ENCODE measurements around the gene CDHR3. TPM values are rescaled to one million over a fixed set of nuclear protein-coding genes. Genes with fewer than 3 reads are reported as not detected.

Gene CDHR3
- total and polyA plus RNA-seq, 4 donors = 1.0 to 5.1 (median 3.0) TPM

DNA sequence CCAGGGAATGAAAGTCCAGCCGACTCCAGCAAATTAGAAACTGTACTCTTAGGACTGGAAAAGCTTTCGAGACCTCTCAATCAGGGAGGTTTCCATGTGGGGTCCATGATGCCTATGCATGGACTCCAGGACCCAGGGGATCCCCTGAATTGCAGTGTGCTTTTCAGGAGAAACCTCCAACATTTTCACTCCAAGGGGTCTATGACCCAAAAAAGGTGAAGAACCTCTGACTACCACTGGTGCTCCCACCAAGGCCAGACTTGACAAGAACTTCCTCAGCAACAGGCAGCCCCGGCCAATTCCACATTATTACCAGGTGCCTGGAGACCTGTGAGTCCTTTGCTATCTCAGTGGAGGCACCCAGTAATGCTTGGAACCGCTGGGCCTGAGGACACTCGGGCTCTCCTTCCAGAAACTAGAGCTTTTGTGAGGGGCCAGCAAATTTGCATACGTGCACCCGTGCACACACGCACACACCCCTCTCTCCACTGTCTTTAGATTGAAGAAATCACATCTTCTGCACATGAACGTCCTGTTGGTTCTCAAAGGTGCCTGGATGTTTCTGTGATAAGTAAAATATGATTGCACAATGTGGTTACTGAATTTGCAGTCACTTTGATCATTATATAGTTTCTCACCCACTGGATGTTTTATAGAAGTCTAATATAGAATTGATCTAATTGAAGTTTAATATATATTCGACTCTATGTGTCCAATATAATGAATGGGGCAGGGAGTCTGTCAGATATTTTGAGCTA is 94.3 kb downstream of the CDHR3 start:
- ATAC-seq (ENCODE audit: low FRiP score) = no peak
- no peaks in the 10 kb centered on the region for H3K9me3 ChIP-seq (ENCODE audit: control insufficient read depth, low read length)
- intact Hi-C loops (cut with DNase I) = loop anchor here (1.0 to 10.0 kb wide), 2 partner anchors 96 to 227 kb away; partner anchors contain the start of gene NAMPT (in 1 of the 2)
- H3K4me1 ChIP-seq (ENCODE audit: control insufficient read depth in 1 of 2, insufficient read depth in 2 of 2, low read length in 2 of 2) = no peaks in the 10 kb centered on the region
- no peak for DNase-seq
- H3K27me3 ChIP-seq (ENCODE audit: control insufficient read depth in 1 of 2, insufficient read depth in 2 of 2, low read length in 1 of 2) = no peaks in the 10 kb centered on the region
- H3K4me3 ChIP-seq (ENCODE audit: low read length in 2 of 2) = no peak overlapping the region
- WGBS, 2 donors = 72 to 74% methylated on average over 10 of the region's 10 CpGs
- no peaks in the 10 kb centered on the region for H3K36me3 ChIP-seq (ENCODE audit: control insufficient read depth in 1 of 2, insufficient read depth in 2 of 2, low read length in 1 of 2)
- H3K27ac ChIP-seq (ENCODE audit: low read depth in 1 of 2, low read length in 2 of 2) = no peak overlapping the region

DNA sequence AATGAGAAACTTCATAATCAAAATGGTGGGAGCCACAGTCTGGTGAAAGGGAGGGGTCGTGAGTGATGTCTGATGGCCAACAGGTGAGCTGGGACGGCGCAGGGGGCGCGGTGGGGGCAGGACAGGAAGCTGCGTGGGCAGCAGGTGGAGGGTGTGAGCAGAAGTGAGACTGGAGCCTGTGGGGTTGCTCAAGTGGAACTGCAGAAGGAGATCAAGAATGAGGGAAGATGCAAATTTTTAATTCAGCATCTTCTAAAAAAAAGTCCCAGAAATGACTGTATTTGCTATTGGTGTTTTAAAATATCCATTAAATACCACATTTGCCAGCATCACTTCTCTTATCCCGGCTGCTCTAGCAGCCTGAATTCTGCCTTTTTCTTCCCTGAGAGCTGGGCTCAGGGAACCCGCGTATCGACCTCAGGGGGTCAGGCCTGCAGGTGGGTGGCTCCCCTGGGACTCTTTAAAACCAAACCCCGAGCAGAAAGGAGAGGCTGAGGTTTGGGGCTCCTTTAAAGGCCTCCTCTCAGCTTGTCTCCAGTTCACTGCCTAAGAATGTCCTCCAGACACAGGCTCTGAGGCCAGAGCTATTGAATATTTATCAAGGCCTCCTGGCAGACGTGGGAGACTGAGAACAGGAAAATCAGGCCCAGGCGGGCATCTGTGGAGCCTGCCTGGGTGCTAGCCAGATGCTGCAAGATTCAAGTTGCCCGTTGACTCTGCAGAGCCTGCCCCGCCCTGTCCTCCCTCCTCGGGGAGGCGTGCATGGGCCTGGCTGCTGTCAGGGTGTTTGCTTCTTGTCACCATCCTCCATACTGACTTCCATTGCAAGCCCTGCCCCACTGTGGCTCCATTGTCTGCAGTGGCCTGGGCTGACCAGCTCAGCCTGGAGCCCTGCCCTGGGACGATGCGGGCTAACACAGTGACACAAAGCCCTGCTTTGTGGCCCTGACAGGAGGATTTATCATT is 95.2 kb downstream of the CDHR3 start:
- 75% methylated on average over 19 of the region's 19 CpGs for WGBS, 2 donors

DNA sequence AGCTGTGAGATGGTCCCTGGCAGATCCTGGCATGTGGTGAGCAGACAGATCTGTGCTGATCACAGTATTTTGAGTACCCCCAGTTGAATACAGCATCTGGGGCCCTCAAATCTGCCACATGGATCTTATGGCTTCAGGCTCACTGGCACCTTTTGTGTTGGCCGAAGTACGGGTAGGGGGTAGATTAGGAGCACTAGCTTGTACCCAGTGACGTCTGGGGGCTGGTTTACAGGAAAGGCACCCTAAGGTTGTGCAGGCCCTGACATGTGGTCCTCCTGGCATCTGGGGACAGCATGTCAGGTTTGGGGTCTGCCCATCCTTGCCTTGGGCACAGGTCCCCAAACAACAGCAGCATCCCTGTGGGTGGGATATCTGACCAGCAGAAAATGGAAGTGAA is 95.9 kb downstream of the CDHR3 start:
- Histone ChIP-seq H3K27me3 (ENCODE audit: control insufficient read depth in 1 of 2, insufficient read depth in 2 of 2, low read length in 1 of 2) (no peaks in the 10 kb centered on the region), H3K36me3 (ENCODE audit: control insufficient read depth in 1 of 2, insufficient read depth in 2 of 2, low read length in 1 of 2) (no peaks in the 10 kb centered on the region), H3K27ac (ENCODE audit: low read depth in 1 of 2, low read length in 2 of 2) (no peak overlapping the region), H3K4me1 (ENCODE audit: control insufficient read depth in 1 of 2, insufficient read depth in 2 of 2, low read length in 2 of 2) (no peaks in the 10 kb centered on the region), H3K9me3 (ENCODE audit: control insufficient read depth, low read length) (no peaks in the 10 kb centered on the region), H3K4me3 (ENCODE audit: low read length in 2 of 2) (no peak overlapping the region)
- ATAC-seq (ENCODE audit: low FRiP score) = no peak
- WGBS, 2 donors = 93% methylated on average over 3 of the region's 3 CpGs
- intact Hi-C loops (cut with DNase I) = loop anchor here in 1 of 2 donors (2.0 to 10.0 kb wide), 2 partner anchors 94 to 226 kb away; partner anchors contain the start of gene NAMPT
- DNase-seq = no peak

More for the DNA sequence above, 95.2 kb downstream of the CDHR3 start:
- H3K4me1 ChIP-seq (ENCODE audit: control insufficient read depth in 1 of 2, insufficient read depth in 2 of 2, low read length in 2 of 2) = no peaks in the 10 kb centered on the region
- ATAC-seq (ENCODE audit: low FRiP score) (no peak), DNase-seq (no peak)
- intact Hi-C loops (cut with DNase I) = loop anchor here (1.0 to 10.0 kb wide), 3 partner anchors 95 to 227 kb away; partner anchors contain the start of gene NAMPT (in 1 of the 2)
- no peaks in the 10 kb centered on the region for H3K36me3 ChIP-seq (ENCODE audit: control insufficient read depth in 1 of 2, insufficient read depth in 2 of 2, low read length in 1 of 2)
- H3K9me3 ChIP-seq (ENCODE audit: control insufficient read depth, low read length) = no peaks in the 10 kb centered on the region
- no peaks in the 10 kb centered on the region for H3K27me3 ChIP-seq (ENCODE audit: control insufficient read depth in 1 of 2, insufficient read depth in 2 of 2, low read length in 1 of 2)
- H3K27ac ChIP-seq (ENCODE audit: low read depth in 1 of 2, low read length in 2 of 2) = no peak overlapping the region
- no peak overlapping the region for H3K4me3 ChIP-seq (ENCODE audit: low read length in 2 of 2)

DNA sequence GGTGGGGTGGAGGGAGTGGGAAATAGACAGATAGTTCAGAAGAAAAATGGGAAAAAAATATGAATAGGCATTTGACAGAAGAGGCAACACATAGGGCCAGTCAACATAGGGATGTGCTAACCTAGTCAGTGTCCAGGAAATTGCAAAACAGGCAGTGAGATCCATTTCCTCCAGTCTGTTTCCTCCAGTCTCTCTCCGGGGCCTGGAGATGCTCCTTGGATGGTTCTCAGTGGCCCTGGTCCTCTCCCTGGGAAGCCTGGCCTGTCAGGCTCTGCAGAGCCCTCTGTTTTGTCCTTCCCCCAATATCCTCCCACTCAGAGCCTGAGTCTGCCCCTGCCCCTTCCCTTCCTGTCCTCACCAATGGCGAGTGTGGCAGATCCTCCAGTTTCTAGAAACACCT is 96.5 kb downstream of the CDHR3 start:
- DNase-seq (no peak), ATAC-seq (ENCODE audit: low FRiP score) (no peak)
- Histone ChIP-seq H3K9me3 (ENCODE audit: control insufficient read depth, low read length) (no peaks in the 10 kb centered on the region), H3K4me1 (ENCODE audit: control insufficient read depth in 1 of 2, insufficient read depth in 2 of 2, low read length in 2 of 2) (no peaks in the 10 kb centered on the region), H3K27me3 (ENCODE audit: control insufficient read depth in 1 of 2, insufficient read depth in 2 of 2, low read length in 1 of 2) (no peaks in the 10 kb centered on the region), H3K36me3 (ENCODE audit: control insufficient read depth in 1 of 2, insufficient read depth in 2 of 2, low read length in 1 of 2) (no peaks in the 10 kb centered on the region), H3K27ac (ENCODE audit: low read depth in 1 of 2, low read length in 2 of 2) (no peak overlapping the region), H3K4me3 (ENCODE audit: low read length in 2 of 2) (no peak overlapping the region)
- intact Hi-C loops (cut with DNase I) = loop anchor here in 1 of 2 donors (2.0 to 10.0 kb wide), 2 partner anchors 93 to 225 kb away; partner anchors contain the start of gene NAMPT
- 90 to 93% methylated on average over 2 of the region's 2 CpGs for WGBS, 2 donors

DNA sequence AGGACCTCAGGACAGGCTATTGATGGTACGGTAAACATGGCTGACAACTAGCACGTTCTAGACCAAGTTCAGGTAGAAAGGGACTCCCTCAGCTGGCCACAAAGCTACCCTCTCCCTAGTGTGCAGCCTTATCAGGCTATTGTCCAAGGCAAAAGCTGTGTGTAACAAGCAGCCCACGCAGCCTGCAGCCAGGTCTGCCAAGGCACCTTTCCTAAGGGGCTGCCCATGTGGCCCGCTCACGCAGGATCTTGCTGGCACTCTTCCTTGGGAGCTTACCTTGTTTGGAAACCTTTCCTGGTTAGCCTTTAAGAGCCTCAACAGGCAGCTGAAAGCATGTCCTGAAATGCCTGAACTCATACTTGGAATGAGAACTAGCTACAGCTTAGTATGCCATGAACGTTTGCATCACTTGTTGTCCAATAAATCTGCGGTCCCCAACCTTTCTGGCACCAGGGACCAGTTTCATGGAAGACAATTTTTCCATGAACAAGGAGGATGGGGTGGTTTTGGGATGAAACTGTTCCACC is 97.4 kb downstream of the CDHR3 start:
- Histone ChIP-seq H3K4me3 (ENCODE audit: low read length in 2 of 2) (no peak overlapping the region), H3K36me3 (ENCODE audit: control insufficient read depth in 1 of 2, insufficient read depth in 2 of 2, low read length in 1 of 2) (no peaks in the 10 kb centered on the region), H3K27ac (ENCODE audit: low read depth in 1 of 2, low read length in 2 of 2) (no peak overlapping the region), H3K4me1 (ENCODE audit: control insufficient read depth in 1 of 2, insufficient read depth in 2 of 2, low read length in 2 of 2) (no peaks in the 10 kb centered on the region), H3K27me3 (ENCODE audit: control insufficient read depth in 1 of 2, insufficient read depth in 2 of 2, low read length in 1 of 2) (no peaks in the 10 kb centered on the region), H3K9me3 (ENCODE audit: control insufficient read depth, low read length) (no peaks in the 10 kb centered on the region)
- DNase-seq (no peak), ATAC-seq (ENCODE audit: low FRiP score) (no peak)
- 86 to 93% methylated on average over 7 of the region's 7 CpGs for WGBS, 2 donors
- intact Hi-C loops (cut with DNase I) = no loop called here

DNA sequence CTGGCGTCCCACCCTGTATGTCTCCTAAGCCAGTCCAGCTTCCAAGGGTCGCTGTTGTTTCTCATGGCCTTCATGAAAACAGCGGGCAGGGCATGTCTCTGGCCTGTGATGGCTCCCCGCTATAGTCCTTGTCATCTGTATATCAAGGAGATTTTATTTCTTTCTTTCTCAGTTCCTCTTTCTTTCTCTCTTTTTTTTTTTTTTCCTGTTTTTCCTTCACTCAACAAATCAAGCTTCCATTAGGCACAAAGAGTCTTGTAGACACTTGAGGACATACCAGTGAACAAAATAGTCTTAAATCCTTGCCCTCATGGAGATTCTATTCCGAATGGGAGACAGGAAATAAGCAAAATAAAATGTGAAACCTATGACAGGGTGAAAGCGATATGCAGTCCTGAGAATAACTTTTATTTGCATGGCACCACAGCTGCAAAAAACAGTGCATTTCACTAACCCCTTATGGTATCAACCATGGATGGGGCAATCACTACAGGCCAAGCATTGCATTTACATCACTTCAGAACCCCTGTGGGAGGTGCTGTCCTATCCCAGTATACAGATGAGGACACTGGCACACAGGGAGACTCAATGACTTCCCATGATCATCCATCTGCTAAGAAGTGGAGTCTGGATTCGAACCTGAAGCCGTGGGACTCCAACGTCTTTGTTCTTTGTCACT is 98.4 kb downstream of the CDHR3 start:
- Histone ChIP-seq H3K4me1 (ENCODE audit: control insufficient read depth in 1 of 2, insufficient read depth in 2 of 2, low read length in 2 of 2) (no peaks in the 10 kb centered on the region), H3K27me3 (ENCODE audit: control insufficient read depth in 1 of 2, insufficient read depth in 2 of 2, low read length in 1 of 2) (no peaks in the 10 kb centered on the region), H3K27ac (ENCODE audit: low read depth in 1 of 2, low read length in 2 of 2) (no peak overlapping the region), H3K4me3 (ENCODE audit: low read length in 2 of 2) (no peak overlapping the region), H3K36me3 (ENCODE audit: control insufficient read depth in 1 of 2, insufficient read depth in 2 of 2, low read length in 1 of 2) (no peaks in the 10 kb centered on the region), H3K9me3 (ENCODE audit: control insufficient read depth, low read length) (no peaks in the 10 kb centered on the region)
- WGBS, 2 donors = 95 to 96% methylated on average over 9 of the region's 9 CpGs
- DNase-seq (no peak), ATAC-seq (ENCODE audit: low FRiP score) (no peak)
- intact Hi-C loops (cut with DNase I) = no loop called here

DNA sequence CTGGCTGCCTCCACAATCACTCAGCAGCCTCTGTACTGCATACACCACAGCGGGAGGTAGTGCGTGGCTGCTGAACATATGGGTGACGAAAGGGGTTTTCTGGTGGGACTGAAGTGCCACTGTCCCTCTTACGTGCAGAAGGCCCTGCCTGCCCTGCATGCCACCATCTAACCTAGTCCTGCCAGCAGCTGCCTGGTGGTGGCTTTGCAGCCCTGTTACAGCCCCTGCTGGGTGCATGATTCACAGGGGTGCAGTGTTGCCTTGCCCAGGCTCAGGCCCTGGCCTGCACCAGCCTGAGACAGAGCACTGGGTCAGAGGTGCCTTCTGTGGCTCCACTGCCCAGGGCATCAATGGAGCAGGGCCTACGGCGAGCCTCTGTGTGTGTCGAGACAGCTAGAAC is 98.9 kb downstream of the CDHR3 start:
- Histone ChIP-seq H3K36me3 (ENCODE audit: control insufficient read depth in 1 of 2, insufficient read depth in 2 of 2, low read length in 1 of 2) (no peaks in the 10 kb centered on the region), H3K4me3 (ENCODE audit: low read length in 2 of 2) (no peak overlapping the region), H3K9me3 (ENCODE audit: control insufficient read depth, low read length) (no peaks in the 10 kb centered on the region), H3K27me3 (ENCODE audit: control insufficient read depth in 1 of 2, insufficient read depth in 2 of 2, low read length in 1 of 2) (no peaks in the 10 kb centered on the region), H3K4me1 (ENCODE audit: control insufficient read depth in 1 of 2, insufficient read depth in 2 of 2, low read length in 2 of 2) (no peaks in the 10 kb centered on the region), H3K27ac (ENCODE audit: low read depth in 1 of 2, low read length in 2 of 2) (no peak overlapping the region)
- DNase-seq = no peak
- no peak for ATAC-seq (ENCODE audit: low FRiP score)
- WGBS, 2 donors = 96 to 97% methylated on average over 7 of the region's 7 CpGs
- intact Hi-C loops (cut with DNase I) = no loop called here

DNA sequence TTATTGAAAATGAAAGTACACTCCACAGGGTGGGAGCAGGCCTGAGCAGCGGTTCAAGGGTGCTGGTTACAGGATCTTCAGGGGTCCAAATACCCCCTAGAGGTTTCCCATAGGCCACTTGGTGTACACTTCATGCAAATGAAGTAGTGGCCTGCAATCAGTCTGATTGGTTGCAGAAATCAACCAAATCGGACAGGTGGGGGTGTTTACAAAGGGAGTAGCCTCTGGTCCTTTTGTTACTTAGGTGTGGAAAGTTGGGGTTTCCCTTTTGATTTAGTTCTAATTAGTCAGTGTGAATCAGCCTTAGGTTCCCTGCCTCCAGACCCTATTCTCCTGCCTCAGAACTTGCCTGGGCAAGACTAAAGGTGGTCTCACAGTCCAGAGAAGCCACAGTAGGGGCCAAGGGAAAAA is 99.5 kb downstream of the CDHR3 start:
- no peak for ATAC-seq (ENCODE audit: low FRiP score)
- H3K27me3 ChIP-seq (ENCODE audit: control insufficient read depth in 1 of 2, insufficient read depth in 2 of 2, low read length in 1 of 2) = no peaks in the 10 kb centered on the region
- H3K4me3 ChIP-seq (ENCODE audit: low read length in 2 of 2) = no peak overlapping the region
- H3K4me1 ChIP-seq (ENCODE audit: control insufficient read depth in 1 of 2, insufficient read depth in 2 of 2, low read length in 2 of 2) = no peaks in the 10 kb centered on the region
- intact Hi-C loops (cut with DNase I) = no loop called here
- DNase-seq = no peak
- H3K36me3 ChIP-seq (ENCODE audit: control insufficient read depth in 1 of 2, insufficient read depth in 2 of 2, low read length in 1 of 2) = no peaks in the 10 kb centered on the region
- 96 to 97% methylated on average over 2 of the region's 2 CpGs for WGBS, 2 donors
- H3K27ac ChIP-seq (ENCODE audit: low read depth in 1 of 2, low read length in 2 of 2) = no peak overlapping the region
- H3K9me3 ChIP-seq (ENCODE audit: control insufficient read depth, low read length) = no peaks in the 10 kb centered on the region

All from aorta (tissue), 5 donors.